ENCODE measurements around the gene NECAB3. TPM values are rescaled to one million over a fixed set of nuclear protein-coding genes. Genes with fewer than 3 reads are reported as not detected.
"Not testable (repeated sequence)": the region's sequence is repeated elsewhere in the genome, so short reads cannot be mapped to it uniquely, and the experiment has no call there.

Gene NECAB3
- total RNA-seq, 5 donors from 2014 or later (not counting 1 experiment from before 2014, with no cell fraction given): 8.5 to 33.9 (median 28.9) TPM

- Mint-ChIP-seq H3K27me3 (no peaks in the 10 kb centered on the region), H3K9me3 (no peaks in the 10 kb centered on the region), H3K27ac (no peak overlapping the region), H3K36me3 (peaks cover 29% of the 10 kb centered on the region), H3K4me3 (no peak overlapping the region), H3K4me1 (peaks cover 5 to 19% (median 6%) of the 10 kb centered on the region in 3 donors)
- ChIA-PET POLR2A (no interaction called here), CTCF (no interaction called here)
- no peaks in the 10 kb centered on the region for H3K9me3 ChIP-seq
- peaks cover 0 to 16% of the 10 kb centered on the region in 2 experiments for H3K4me1 ChIP-seq (ENCODE audit: control insufficient read depth in 1 of 2, extremely low read depth in 1 of 2, insufficient read depth in 2 of 2, low read length in 2 of 2)
- H3K27ac ChIP-seq (ENCODE audit: low read length): no peak overlapping the region
- ATAC-seq (replicated peaks in 1 of 4): no peak
- no peaks in the 10 kb centered on the region for H3K27me3 ChIP-seq (replicated peaks in 1 of 2; ENCODE audit: control insufficient read depth in 2 of 2, extremely low read depth in 1 of 2, insufficient read depth in 2 of 2, low read length in 1 of 2)
- H3K4me3 ChIP-seq (ENCODE audit: control insufficient read depth in 1 of 2, extremely low read depth in 1 of 2, low read length in 1 of 2): no peak overlapping the region
- WGBS (ENCODE audit: insufficient coverage): 95% methylated on average over 28 of the region's 28 CpGs
- DNase-seq: no peak
- peaks cover 8 to 50% of the 10 kb centered on the region in 2 donors for H3K36me3 ChIP-seq (ENCODE audit: control insufficient read depth in 2 of 2, extremely low read depth in 1 of 2, insufficient read depth in 1 of 2, low read length in 1 of 2)
Observed at GRCh38 chr20:33644313-33645071, 29.7 kb downstream of the NECAB3 start.

GRCh38 chr20:33640287-33640686 lies 33.9 kb downstream of the NECAB3 start:
- Histone ChIP-seq H3K4me1 (ENCODE audit: control insufficient read depth in 1 of 2, extremely low read depth in 1 of 2, insufficient read depth in 2 of 2, low read length in 2 of 2) (no peaks in the 10 kb centered on the region), H3K27ac (ENCODE audit: low read length) (no peak overlapping the region), H3K9me3 (no peaks in the 10 kb centered on the region), H3K27me3 (replicated peaks in 1 of 2; ENCODE audit: control insufficient read depth in 2 of 2, extremely low read depth in 1 of 2, insufficient read depth in 2 of 2, low read length in 1 of 2) (no peaks in the 10 kb centered on the region), H3K4me3 (ENCODE audit: control insufficient read depth in 1 of 2, extremely low read depth in 1 of 2, low read length in 1 of 2) (no peak overlapping the region), H3K36me3 (ENCODE audit: control insufficient read depth in 2 of 2, extremely low read depth in 1 of 2, insufficient read depth in 1 of 2, low read length in 1 of 2) (peaks cover 14 to 66% of the 10 kb centered on the region in 2 donors)
- H3K27ac Mint-ChIP-seq: no peak overlapping the region
- no peaks in the 10 kb centered on the region for H3K4me1 Mint-ChIP-seq
- H3K36me3 Mint-ChIP-seq: peaks cover 41% of the 10 kb centered on the region
- ATAC-seq (replicated peaks in 1 of 4): no peak
- DNase-seq: no peak
- ChIA-PET POLR2A (no interaction called here), CTCF (no interaction called here)
- WGBS (ENCODE audit: insufficient coverage): 95% methylated on average over 13 of the region's 13 CpGs
- no peaks in the 10 kb centered on the region for H3K27me3 Mint-ChIP-seq
- no peak overlapping the region for H3K4me3 Mint-ChIP-seq
- H3K9me3 Mint-ChIP-seq: no peaks in the 10 kb centered on the region

DNA sequence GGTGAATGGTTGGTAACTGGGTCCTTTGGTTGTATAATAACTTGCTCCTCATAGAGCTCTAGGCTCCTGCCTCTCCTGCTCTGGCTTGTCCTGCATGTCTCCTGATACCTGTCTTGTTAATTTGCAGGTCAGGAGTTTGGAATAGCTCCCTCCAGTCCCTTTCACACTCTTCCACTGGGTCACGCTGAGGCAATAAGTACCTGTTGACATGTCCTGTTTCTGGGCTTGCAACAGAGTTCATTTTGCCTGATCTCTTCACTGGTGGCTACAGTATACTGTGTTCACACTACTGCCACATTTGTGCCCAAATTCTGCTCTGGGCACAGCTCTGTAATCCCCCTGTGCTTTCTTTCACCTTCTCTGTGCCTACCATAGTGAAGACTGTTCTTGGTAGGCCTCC lies 37.5 kb downstream of the NECAB3 start:
- Mint-ChIP-seq H3K4me1 (peaks cover 5 to 8% (median 6%) of the 10 kb centered on the region in 3 donors), H3K36me3 (peaks cover 32% of the 10 kb centered on the region), H3K27me3 (no peaks in the 10 kb centered on the region), H3K4me3 (no peak overlapping the region), H3K9me3 (no peaks in the 10 kb centered on the region), H3K27ac (no peak overlapping the region)
- no peak for ATAC-seq (replicated peaks in 1 of 4)
- CTCF ChIA-PET: no interaction called here
- H3K27me3 ChIP-seq (replicated peaks in 1 of 2; ENCODE audit: control insufficient read depth in 2 of 2, extremely low read depth in 1 of 2, insufficient read depth in 2 of 2, low read length in 1 of 2): no peaks in the 10 kb centered on the region
- H3K9me3 ChIP-seq: no peaks in the 10 kb centered on the region
- H3K4me1 ChIP-seq (ENCODE audit: control insufficient read depth in 1 of 2, extremely low read depth in 1 of 2, insufficient read depth in 2 of 2, low read length in 2 of 2): peaks cover 3 to 7% of the 10 kb centered on the region in 2 experiments
- peaks cover 14 to 55% of the 10 kb centered on the region in 2 donors for H3K36me3 ChIP-seq (ENCODE audit: control insufficient read depth in 2 of 2, extremely low read depth in 1 of 2, insufficient read depth in 1 of 2, low read length in 1 of 2)
- POLR2A ChIA-PET: no interaction called here
- DNase-seq: no peak
- no peak overlapping the region for H3K4me3 ChIP-seq (ENCODE audit: control insufficient read depth in 1 of 2, extremely low read depth in 1 of 2, low read length in 1 of 2)
- no peak overlapping the region for H3K27ac ChIP-seq (ENCODE audit: low read length)
- 100% methylated on average over 1 of the region's 1 CpG for WGBS (ENCODE audit: insufficient coverage)

DNA sequence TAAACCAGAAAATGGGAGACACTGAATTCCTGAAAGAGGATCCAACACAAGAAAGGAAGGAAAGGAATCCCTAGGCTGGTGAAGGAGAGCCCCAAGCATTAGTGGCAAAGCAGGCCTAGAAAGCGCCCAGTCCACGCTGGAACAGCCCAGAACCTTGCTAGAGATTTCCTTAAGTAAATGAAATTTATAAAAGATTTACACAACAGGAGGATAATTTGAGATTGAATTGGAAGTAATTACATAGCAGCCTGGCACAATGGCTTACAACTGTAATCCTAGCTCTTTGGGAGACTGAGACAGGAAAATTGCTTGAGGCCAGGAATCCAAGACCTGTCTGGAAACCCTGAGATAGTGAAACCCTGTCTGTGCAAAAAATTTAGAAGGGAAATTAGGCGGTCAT lies 38.9 kb downstream of the NECAB3 start:
- Histone ChIP-seq H3K4me1 (ENCODE audit: control insufficient read depth in 1 of 2, extremely low read depth in 1 of 2, insufficient read depth in 2 of 2, low read length in 2 of 2) (peaks cover 3 to 7% of the 10 kb centered on the region in 2 experiments), H3K27ac (ENCODE audit: low read length) (no peak overlapping the region), H3K4me3 (ENCODE audit: control insufficient read depth in 1 of 2, extremely low read depth in 1 of 2, low read length in 1 of 2) (no peak overlapping the region), H3K36me3 (ENCODE audit: control insufficient read depth in 2 of 2, extremely low read depth in 1 of 2, insufficient read depth in 1 of 2, low read length in 1 of 2) (peaks cover 13 to 52% of the 10 kb centered on the region in 2 donors), H3K9me3 (no peaks in the 10 kb centered on the region), H3K27me3 (replicated peaks in 1 of 2; ENCODE audit: control insufficient read depth in 2 of 2, extremely low read depth in 1 of 2, insufficient read depth in 2 of 2, low read length in 1 of 2) (no peaks in the 10 kb centered on the region)
- H3K4me1 Mint-ChIP-seq: peaks cover 5 to 8% (median 6%) of the 10 kb centered on the region in 3 donors
- DNase-seq (no peak), ATAC-seq (replicated peaks in 1 of 4) (no peak)
- WGBS (ENCODE audit: insufficient coverage): 100% methylated on average over 1 of the region's 3 CpGs
- CTCF ChIA-PET: interaction anchor here in 1 of 2 donors (0.6 kb wide), 1 partner anchor 1807 kb away, joined by 3 read pairs; no protein-coding TSS in a partner anchor
- H3K9me3 Mint-ChIP-seq: no peaks in the 10 kb centered on the region
- peaks cover 38% of the 10 kb centered on the region for H3K36me3 Mint-ChIP-seq
- no peak overlapping the region for H3K4me3 Mint-ChIP-seq
- POLR2A ChIA-PET: no interaction called here
- no peaks in the 10 kb centered on the region for H3K27me3 Mint-ChIP-seq
- peak overlapping the region in 1 of 2 donors; percentile 28 for H3K27ac Mint-ChIP-seq

DNA sequence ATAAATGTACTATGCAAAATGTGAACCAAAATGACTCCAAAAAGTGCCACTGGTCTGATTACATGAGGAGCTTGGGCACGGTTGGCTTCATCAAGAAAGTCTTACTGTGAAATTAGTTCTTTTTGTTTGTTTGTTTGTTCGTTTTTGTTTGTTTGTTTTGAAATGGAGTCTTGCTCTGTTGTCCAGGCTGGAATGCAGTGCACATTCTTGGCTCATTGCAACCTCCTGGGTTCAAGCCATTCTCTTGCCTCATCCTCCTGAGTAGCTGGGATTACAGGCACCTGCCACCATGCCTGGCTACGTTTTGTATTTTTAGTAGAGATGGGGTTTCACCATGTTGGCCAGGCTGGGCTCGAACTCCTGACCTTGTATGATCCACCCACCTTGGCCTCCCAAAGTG lies 42.3 kb downstream of the NECAB3 start:
- ATAC-seq (replicated peaks in 1 of 4); H3K27ac ChIP-seq (ENCODE audit: low read length); DNase-seq; H3K4me3 Mint-ChIP-seq; H3K9me3 Mint-ChIP-seq; H3K4me1 Mint-ChIP-seq; POLR2A ChIA-PET; CTCF ChIA-PET; H3K9me3 ChIP-seq; H3K27me3 ChIP-seq (replicated peaks in 1 of 2; ENCODE audit: control insufficient read depth in 2 of 2, extremely low read depth in 1 of 2, insufficient read depth in 2 of 2, low read length in 1 of 2); H3K27me3 Mint-ChIP-seq; H3K27ac Mint-ChIP-seq; H3K4me1 ChIP-seq (ENCODE audit: control insufficient read depth in 1 of 2, extremely low read depth in 1 of 2, insufficient read depth in 2 of 2, low read length in 2 of 2); H3K4me3 ChIP-seq (ENCODE audit: control insufficient read depth in 1 of 2, extremely low read depth in 1 of 2, low read length in 1 of 2): not testable (repeated sequence)
- WGBS (ENCODE audit: insufficient coverage): 83% methylated on average over 1 of the region's 4 CpGs
- H3K36me3 ChIP-seq (ENCODE audit: control insufficient read depth in 2 of 2, extremely low read depth in 1 of 2, insufficient read depth in 1 of 2, low read length in 1 of 2): peaks cover 9 to 60% of the 10 kb centered on the region in 2 donors
- peaks cover 46% of the 10 kb centered on the region for H3K36me3 Mint-ChIP-seq

- POLR2A ChIA-PET: interaction anchor here in 1 of 2 donors (0.5 kb wide), 1 partner anchor 176 kb away, joined by 6 read pairs; no protein-coding TSS in a partner anchor
Observed at GRCh38 chr20:33630507-33630906, 43.7 kb downstream of the NECAB3 start.

More at GRCh38 chr20:33630507-33630906, 43.7 kb downstream of the NECAB3 start:
- H3K27me3 Mint-ChIP-seq: no peaks in the 10 kb centered on the region
- no peak for ATAC-seq (replicated peaks in 1 of 4)
- no peak overlapping the region for H3K4me3 Mint-ChIP-seq
- no peak for DNase-seq
- CTCF ChIA-PET: no interaction called here
- no peaks in the 10 kb centered on the region for H3K27me3 ChIP-seq (replicated peaks in 1 of 2; ENCODE audit: control insufficient read depth in 2 of 2, extremely low read depth in 1 of 2, insufficient read depth in 2 of 2, low read length in 1 of 2)
- no peaks in the 10 kb centered on the region for H3K9me3 ChIP-seq
- H3K36me3 Mint-ChIP-seq: peaks cover 48% of the 10 kb centered on the region
- no peak overlapping the region for H3K27ac ChIP-seq (ENCODE audit: low read length)
- peaks cover 5 to 11% (median 9%) of the 10 kb centered on the region in 3 donors for H3K4me1 Mint-ChIP-seq
- no peak overlapping the region for H3K4me3 ChIP-seq (ENCODE audit: control insufficient read depth in 1 of 2, extremely low read depth in 1 of 2, low read length in 1 of 2)
- H3K36me3 ChIP-seq (ENCODE audit: control insufficient read depth in 2 of 2, extremely low read depth in 1 of 2, insufficient read depth in 1 of 2, low read length in 1 of 2): peaks cover 13 to 63% of the 10 kb centered on the region in 2 donors
- H3K27ac Mint-ChIP-seq: no peak overlapping the region
- WGBS (ENCODE audit: insufficient coverage): 89% methylated on average over 1 of the region's 4 CpGs
- H3K9me3 Mint-ChIP-seq: no peaks in the 10 kb centered on the region
- peaks cover 3 to 13% of the 10 kb centered on the region in 2 experiments for H3K4me1 ChIP-seq (ENCODE audit: control insufficient read depth in 1 of 2, extremely low read depth in 1 of 2, insufficient read depth in 2 of 2, low read length in 2 of 2)
